ENCODE data around the gene CDK17. TPM values are rescaled to one million over a fixed set of nuclear protein-coding genes. Genes with fewer than 3 reads are reported as not detected.

CDK17 gene
- total RNA-seq, 1 donor from 2014 or later, result 72.4 TPM

GRCh38 chr12:96234591-96235483 lies 165.4 kb downstream of the CDK17 start:
- intact Hi-C loops (cut with DNase I), result loop anchor here (10.0 kb wide), 1 partner anchor 160 kb away; no protein-coding TSS in a partner anchor
- Histone ChIP-seq H3K36me3 (no peaks in the 10 kb centered on the region), H3K27ac (peak overlapping the region; percentile 71), H3K27me3 (no peaks in the 10 kb centered on the region), H3K4me3 (no peak overlapping the region), H3K4me1 (peaks cover 63% of the 10 kb centered on the region), H3K9me3 (no peaks in the 10 kb centered on the region)
- no peak for TF ChIP-seq CTCF (IDR thresholded peaks at IDR 0.05)
- TF ChIP-seq POLR2A (IDR thresholded peaks at IDR 0.05), result no peak
- TF ChIP-seq POLR2AphosphoS5 (IDR thresholded peaks at IDR 0.05; ENCODE audit: insufficient read depth in 1 of 2, low read depth in 1 of 2), result no peak
- DNase-seq (ENCODE audit: extremely low spot score in 2 of 2), result no peak

- no peak overlapping the region for H3K4me3 ChIP-seq
- peak in 1 of 2 donors; percentile 98 for DNase-seq (ENCODE audit: extremely low spot score in 2 of 2)
- peaks cover 60% of the 10 kb centered on the region for H3K4me1 ChIP-seq
- TF ChIP-seq POLR2A (IDR thresholded peaks at IDR 0.05), result no peak
- TF ChIP-seq CTCF (IDR thresholded peaks at IDR 0.05), result no peak
- peak; percentile 80 to 92 for TF ChIP-seq POLR2AphosphoS5 (IDR thresholded peaks at IDR 0.05; ENCODE audit: insufficient read depth in 1 of 2, low read depth in 1 of 2)
- no peaks in the 10 kb centered on the region for H3K36me3 ChIP-seq
- H3K27ac ChIP-seq, result peak overlapping the region; percentile 77
- intact Hi-C loops (cut with DNase I), result loop anchor here (10.0 kb wide), 1 partner anchor 161 kb away; no protein-coding TSS in a partner anchor
- no peaks in the 10 kb centered on the region for H3K9me3 ChIP-seq
- no peaks in the 10 kb centered on the region for H3K27me3 ChIP-seq
Observed at GRCh38 chr12:96233939-96234461, 166.2 kb downstream of the CDK17 start.

GRCh38 chr12:96233168-96233567 lies 167.1 kb downstream of the CDK17 start:
- Histone ChIP-seq H3K4me1 (peaks cover 55% of the 10 kb centered on the region), H3K27me3 (no peaks in the 10 kb centered on the region), H3K27ac (peak overlapping the region; percentile 77), H3K4me3 (no peak overlapping the region), H3K9me3 (no peaks in the 10 kb centered on the region), H3K36me3 (no peaks in the 10 kb centered on the region)
- TF ChIP-seq POLR2AphosphoS5 (IDR thresholded peaks at IDR 0.05; ENCODE audit: insufficient read depth in 1 of 2, low read depth in 1 of 2) (peak in 1 of 2 donors; percentile 33), CTCF (IDR thresholded peaks at IDR 0.05) (no peak), POLR2A (IDR thresholded peaks at IDR 0.05) (no peak)
- intact Hi-C loops (cut with DNase I), result loop anchor here (10.0 kb wide), 1 partner anchor 162 kb away; no protein-coding TSS in a partner anchor
- DNase-seq (ENCODE audit: extremely low spot score in 2 of 2), result no peak

- Histone ChIP-seq H3K27me3 (no peaks in the 10 kb centered on the region), H3K27ac (peak overlapping the region; percentile 23), H3K4me1 (peaks cover 31% of the 10 kb centered on the region), H3K4me3 (no peak overlapping the region), H3K36me3 (peaks cover 0 to 7% of the 10 kb centered on the region in 2 donors), H3K9me3 (no peaks in the 10 kb centered on the region)
- intact Hi-C loops (cut with DNase I), result loop anchor here (1.0 to 10.0 kb wide), 2 partner anchors 25 to 164 kb away; no protein-coding TSS in a partner anchor
- no peak for TF ChIP-seq CTCF (IDR thresholded peaks at IDR 0.05)
- no peak for TF ChIP-seq POLR2AphosphoS5 (IDR thresholded peaks at IDR 0.05; ENCODE audit: insufficient read depth in 1 of 2, low read depth in 1 of 2)
- TF ChIP-seq POLR2A (IDR thresholded peaks at IDR 0.05), result no peak
- no peak for DNase-seq (ENCODE audit: extremely low spot score in 2 of 2)
Observed at GRCh38 chr12:96230646-96231045, 169.6 kb downstream of the CDK17 start.
